ENCODE data around the gene LAMB1.

GRCh38 chr7:107960272-107960671 is 42.7 kb downstream of the LAMB1 start:
- TF ChIP-seq POLR2A (IDR thresholded peaks at IDR 0.05; ENCODE audit: low read depth, low read length) (no peak), POLR2AphosphoS5 (IDR thresholded peaks at IDR 0.05; ENCODE audit: low read depth, low read length) (no peak), TAF1 (IDR thresholded peaks at IDR 0.05; ENCODE audit: low read depth, low read length) (no peak), SPI1 (IDR thresholded peaks at IDR 0.05; ENCODE audit: low read depth, low read length) (no peak), PAX5 (IDR thresholded peaks at IDR 0.05; ENCODE audit: insufficient read depth, low read length, severe bottlenecking) (no peak), POU2F2 (IDR thresholded peaks at IDR 0.05; ENCODE audit: low read depth, low read length) (no peak)
